RWPE2 (cell line): ENCODE results near the gene KCNAB2.
A peak's percentile ranks its signal among the peaks of the same experiment; 100 is the strongest.

ENCODE experiments used
- ATAC-seq: fragments of 200-7000 bp; cut with Tn5 transposase; 3 replicates; pipeline ENCODE4 v1.9.1; 2021; ENCODE audit warnings: low read depth
- DNase-seq: peaks from one replicate; pipeline ENCODE4 v3.0.0-alpha.2; 2020; ENCODE audit warnings: low spot score
- H3K27ac ChIP-seq: fragments of 450-650 bp; 2 replicates; pipeline ENCODE4 v1.5.1; 2017; ENCODE audit warnings: mild to moderate bottlenecking; ENCODE audit not compliant: poor library complexity, severe bottlenecking
- H3K27me3 ChIP-seq: fragments of 250-450 bp; sonication (Bioruptor Pico); 2 replicates; pipeline ENCODE4 v1.5.1; 2021; ENCODE audit warnings: mild to moderate bottlenecking, moderate library complexity; ENCODE audit not compliant: insufficient read depth, poor library complexity, severe bottlenecking
- H3K36me3 ChIP-seq: fragments of 250-450 bp; sonication (Bioruptor Pico); 2 replicates; pipeline ENCODE4 v1.5.1; 2020; ENCODE audit warnings: low read depth, mild to moderate bottlenecking, moderate library complexity
- H3K4me1 ChIP-seq: fragments of 250-450 bp; sonication (Bioruptor Pico); 2 replicates; pipeline ENCODE4 v1.5.1; 2021; ENCODE audit warnings: mild to moderate bottlenecking, moderate library complexity; ENCODE audit not compliant: insufficient read depth, poor library complexity, severe bottlenecking
- H3K4me3 ChIP-seq: fragments of 250-450 bp; sonication (Bioruptor Pico); 2 replicates; pipeline ENCODE4 v1.5.1; 2021; ENCODE audit warnings: mild to moderate bottlenecking, moderate library complexity; ENCODE audit not compliant: severe bottlenecking
- H3K9me3 ChIP-seq: fragments of 250-450 bp; sonication (Bioruptor Pico); 2 replicates; pipeline ENCODE4 v1.5.1; 2021; ENCODE audit warnings: mild to moderate bottlenecking, moderate library complexity; ENCODE audit not compliant: severe bottlenecking
- TF ChIP-seq, protein P1 (sequence below): fragments of 450-650 bp; IDR thresholded peaks from one replicate; pipeline ENCODE4 v1.5.1; 2017; ENCODE audit warnings: mild to moderate bottlenecking, moderate library complexity; ENCODE audit not compliant: poor library complexity, severe bottlenecking

The KCNAB2 gene

DNA sequence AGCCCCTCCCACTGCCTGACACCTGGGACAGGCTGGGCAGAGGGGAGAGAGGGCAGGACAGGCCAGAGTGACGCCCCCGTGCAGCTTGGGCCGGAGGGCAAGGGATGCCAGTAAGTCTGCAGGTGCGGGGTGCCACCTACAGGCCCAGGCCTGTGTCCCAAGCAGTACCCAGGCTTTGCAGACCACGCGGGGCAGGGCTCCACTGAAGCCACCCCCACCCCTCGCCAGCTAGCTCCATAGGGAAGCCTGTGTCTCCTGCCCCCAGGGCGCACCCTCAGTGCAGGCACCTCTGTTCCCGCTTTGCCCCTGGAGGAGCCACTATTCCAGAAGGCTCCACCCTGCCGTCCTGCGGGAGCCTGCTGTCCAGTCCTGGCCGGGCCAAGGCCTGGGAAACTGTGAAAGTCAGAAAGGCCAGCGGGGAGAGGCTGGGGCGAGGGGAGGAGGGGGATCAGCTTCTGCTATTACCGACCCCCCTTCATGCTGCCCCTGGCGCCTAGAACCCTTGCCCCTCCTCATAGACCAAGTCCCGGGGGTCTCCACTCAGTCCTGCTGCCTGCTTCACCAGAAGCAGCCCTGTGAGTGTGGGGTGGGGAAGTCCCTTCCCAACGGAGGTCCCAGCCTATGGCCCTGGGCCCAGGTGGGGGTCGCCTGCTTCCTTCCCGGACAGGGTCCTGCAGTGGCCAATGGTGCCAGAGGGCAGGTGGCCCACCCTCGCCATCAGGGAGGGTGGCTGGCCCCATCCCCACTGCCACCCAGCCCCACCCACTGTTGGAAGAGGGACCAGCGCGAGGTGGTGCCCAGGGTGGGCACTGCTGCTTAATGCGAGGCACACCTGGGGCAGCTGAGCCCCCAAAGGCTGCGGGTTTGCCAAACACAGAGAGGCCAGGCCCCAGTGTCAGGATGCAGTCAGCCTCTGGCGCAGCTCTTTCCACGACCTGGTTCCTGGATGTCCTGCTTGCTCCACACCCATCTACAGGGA is 54.4 kb downstream of the KCNAB2 start:
- Histone ChIP-seq H3K27me3 (no peaks in the 10 kb centered on the region), H3K4me3 (no peak overlapping the region), H3K9me3 (no peaks in the 10 kb centered on the region), H3K27ac (no peak overlapping the region), H3K36me3 (no peaks in the 10 kb centered on the region), H3K4me1 (no peaks in the 10 kb centered on the region)
- ATAC-seq (peak; percentile 49; the same call in 2 of the 3 replicates), DNase-seq (peak; percentile 60)
- TF ChIP-seq, protein P1, sequence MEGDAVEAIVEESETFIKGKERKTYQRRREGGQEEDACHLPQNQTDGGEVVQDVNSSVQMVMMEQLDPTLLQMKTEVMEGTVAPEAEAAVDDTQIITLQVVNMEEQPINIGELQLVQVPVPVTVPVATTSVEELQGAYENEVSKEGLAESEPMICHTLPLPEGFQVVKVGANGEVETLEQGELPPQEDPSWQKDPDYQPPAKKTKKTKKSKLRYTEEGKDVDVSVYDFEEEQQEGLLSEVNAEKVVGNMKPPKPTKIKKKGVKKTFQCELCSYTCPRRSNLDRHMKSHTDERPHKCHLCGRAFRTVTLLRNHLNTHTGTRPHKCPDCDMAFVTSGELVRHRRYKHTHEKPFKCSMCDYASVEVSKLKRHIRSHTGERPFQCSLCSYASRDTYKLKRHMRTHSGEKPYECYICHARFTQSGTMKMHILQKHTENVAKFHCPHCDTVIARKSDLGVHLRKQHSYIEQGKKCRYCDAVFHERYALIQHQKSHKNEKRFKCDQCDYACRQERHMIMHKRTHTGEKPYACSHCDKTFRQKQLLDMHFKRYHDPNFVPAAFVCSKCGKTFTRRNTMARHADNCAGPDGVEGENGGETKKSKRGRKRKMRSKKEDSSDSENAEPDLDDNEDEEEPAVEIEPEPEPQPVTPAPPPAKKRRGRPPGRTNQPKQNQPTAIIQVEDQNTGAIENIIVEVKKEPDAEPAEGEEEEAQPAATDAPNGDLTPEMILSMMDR = peak; percentile 30

GRCh38 chr1:6100861-6101783 is 55.4 kb downstream of the KCNAB2 start:
- ATAC-seq = no peak
- H3K4me3 ChIP-seq = no peak overlapping the region
- H3K27me3 ChIP-seq = no peaks in the 10 kb centered on the region
- no peaks in the 10 kb centered on the region for H3K9me3 ChIP-seq
- H3K36me3 ChIP-seq = no peaks in the 10 kb centered on the region
- peak; percentile 44 for DNase-seq
- TF ChIP-seq, protein P1 = no peak
- no peak overlapping the region for H3K27ac ChIP-seq
- no peaks in the 10 kb centered on the region for H3K4me1 ChIP-seq

DNA sequence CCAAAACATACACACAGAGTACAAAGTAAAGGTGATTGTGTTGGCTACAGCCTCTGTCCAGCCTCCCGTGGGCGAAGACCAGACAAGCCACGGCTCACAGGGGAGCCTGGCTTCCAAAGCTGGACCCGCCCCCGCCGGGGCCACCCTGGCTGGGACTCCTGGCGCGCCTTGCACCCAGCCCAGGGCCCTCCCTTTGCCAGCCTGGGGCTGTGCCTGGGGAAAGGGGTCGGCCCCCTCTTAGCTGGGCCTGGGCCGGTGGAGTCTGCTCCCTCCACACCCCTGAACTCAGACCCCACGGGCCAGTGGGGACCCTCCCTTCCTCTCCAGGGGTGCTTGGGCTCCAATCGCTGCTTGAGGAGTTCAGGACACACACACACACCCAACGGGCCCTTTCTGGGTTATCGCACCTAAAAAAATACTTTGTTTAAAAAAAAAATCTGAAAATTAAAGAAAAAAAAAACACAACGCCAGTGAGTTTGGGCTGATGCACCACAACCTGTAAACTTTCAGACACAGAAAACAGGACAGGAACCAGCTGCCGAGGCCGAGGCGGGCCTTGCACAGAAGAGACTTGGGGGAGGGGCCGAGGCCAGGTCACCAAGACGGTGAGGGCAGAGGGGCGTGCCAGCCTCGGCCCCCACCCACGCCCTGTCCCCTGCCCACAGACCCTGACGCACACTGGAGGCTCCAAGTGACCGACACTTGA is 56.3 kb downstream of the KCNAB2 start:
- Histone ChIP-seq H3K27me3 (no peaks in the 10 kb centered on the region), H3K27ac (no peak overlapping the region), H3K4me3 (no peak overlapping the region), H3K36me3 (no peaks in the 10 kb centered on the region), H3K9me3 (no peaks in the 10 kb centered on the region), H3K4me1 (no peaks in the 10 kb centered on the region)
- TF ChIP-seq, protein P1 = no peak
- peak; percentile 66 for DNase-seq
- no peak for ATAC-seq

- no peaks in the 10 kb centered on the region for H3K36me3 ChIP-seq
- H3K27ac ChIP-seq = no peak overlapping the region
- ATAC-seq (no peak), DNase-seq (no peak)
- H3K27me3 ChIP-seq = no peaks in the 10 kb centered on the region
- H3K9me3 ChIP-seq = no peaks in the 10 kb centered on the region
- H3K4me3 ChIP-seq = no peak overlapping the region
- H3K4me1 ChIP-seq = no peaks in the 10 kb centered on the region
- TF ChIP-seq, protein P1 = no peak
Observed at GRCh38 chr1:6102532-6102845, 56.8 kb downstream of the KCNAB2 start.
